HEK293 (cell line): ENCODE measurements around the gene SSU72.
A peak's percentile ranks its signal among the peaks of the same experiment; 100 is the strongest.

Experiments used
- CTCF ChIA-PET: fragments of 350-600 bp; formaldehyde crosslinking; extraction: SDS; loops from one replicate; lab custom pipeline; 2021; ENCODE audit warnings: antibody characterized with exemption; lab: Yijun Ruan, JAX
- POLR2A ChIA-PET: fragments of 300-600 bp; formaldehyde crosslinking; extraction: SDS; loops from one replicate; lab custom pipeline; 2020; ENCODE audit warnings: antibody characterized with exemption, inconsistent platforms; lab: Yijun Ruan, JAX
- H3K27ac ChIP-seq: fragments of 200-500 bp; sonication (Bioruptor generic); 2 replicates; pipeline ENCODE4 v1.5.1; 2014; ENCODE audit warnings: low read depth, low read length, control low read depth, inconsistent platforms; ENCODE audit errors: extremely low read depth
- H3K36me3 ChIP-seq, 2 experiments: fragments of 200-500 bp in 1 of 2; sonication (Bioruptor generic) in 1 of 2; 1 replicate in 1 of 2; 2 replicates in 1 of 2; pipeline ENCODE4 v1.5.1; 2014 to 2017; ENCODE audit warnings: inconsistent platforms in 2 of 2, low read length in 2 of 2; ENCODE audit not compliant: control insufficient read depth in 2 of 2, insufficient read depth in 1 of 2
- H3K4me1 ChIP-seq: fragments of 200-500 bp; sonication (Bioruptor generic); 2 replicates; pipeline ENCODE4 v1.5.1; 2014; ENCODE audit warnings: mild to moderate bottlenecking, low read length, inconsistent platforms; ENCODE audit not compliant: control insufficient read depth, insufficient read depth
- H3K4me3 ChIP-seq: 2 replicates; pipeline ENCODE4 v1.5.1; 2011; ENCODE audit warnings: low read depth, mild to moderate bottlenecking, control low read depth, low read length, moderate library complexity
- H3K9me3 ChIP-seq: fragments of 200-500 bp; sonication (Bioruptor generic); 2 replicates; pipeline ENCODE4 v1.5.1; 2014; ENCODE audit warnings: low read depth, low read length, inconsistent platforms; ENCODE audit not compliant: control insufficient read depth, insufficient read depth
- GFI1B ChIP-seq: fragments of 450-650 bp; formaldehyde crosslinking; IDR thresholded peaks from 2 replicates; pipeline ENCODE4 v1.5.1; 2016; ENCODE audit warnings: missing biosample characterization, missing genetic modification characterization
- HIC1 ChIP-seq: fragments of 450-650 bp; formaldehyde crosslinking; IDR thresholded peaks from 2 replicates; pipeline ENCODE4 v1.5.1; 2016; ENCODE audit warnings: missing biosample characterization, missing genetic modification characterization
- HOXC10 ChIP-seq: sonication (generic); formaldehyde crosslinking; IDR thresholded peaks from 2 replicates; pipeline ENCODE4 v1.8.1; 2023; ENCODE audit warnings: mild to moderate bottlenecking, missing genetic modification reagents
- KLF9 ChIP-seq: fragments of 450-650 bp; formaldehyde crosslinking; IDR thresholded peaks from 2 replicates; pipeline ENCODE4 v1.5.1; 2016; ENCODE audit warnings: missing biosample characterization, missing genetic modification characterization, low read depth
- MZF1 ChIP-seq: fragments of 450-650 bp; formaldehyde crosslinking; IDR thresholded peaks from 2 replicates; pipeline ENCODE4 v1.5.1; 2017; ENCODE audit warnings: missing biosample characterization, missing genetic modification characterization, borderline replicate concordance
- PRDM1 ChIP-seq: fragments of 450-650 bp; formaldehyde crosslinking; IDR thresholded peaks from 2 replicates; pipeline ENCODE4; 2016; ENCODE audit warnings: missing biosample characterization, missing genetic modification characterization
- SCRT1 ChIP-seq: fragments of 450-650 bp; formaldehyde crosslinking; IDR thresholded peaks from 2 replicates; pipeline ENCODE4 v1.5.1; 2016; ENCODE audit warnings: missing biosample characterization, missing genetic modification characterization, borderline replicate concordance
- SP2 ChIP-seq: fragments of 450-650 bp; formaldehyde crosslinking; IDR thresholded peaks from 2 replicates; pipeline ENCODE4 v1.5.1; 2016; ENCODE audit warnings: missing biosample characterization, missing genetic modification characterization
- ZBTB20 ChIP-seq: fragments of 450-650 bp; formaldehyde crosslinking; IDR thresholded peaks from 2 replicates; pipeline ENCODE4 v1.5.1; 2016; ENCODE audit warnings: missing biosample characterization, missing genetic modification characterization
- ZFP41 ChIP-seq: fragments of 450-650 bp; formaldehyde crosslinking; IDR thresholded peaks from 2 replicates; pipeline ENCODE4 v1.5.1; 2016; ENCODE audit warnings: missing biosample characterization, missing genetic modification characterization, borderline replicate concordance
- ZNF132 ChIP-seq: fragments of 450-650 bp; formaldehyde crosslinking; IDR thresholded peaks from 2 replicates; pipeline ENCODE4 v1.5.1; 2017; ENCODE audit warnings: missing biosample characterization, missing genetic modification characterization, borderline replicate concordance
- ZNF146 ChIP-seq: fragments of 450-650 bp; formaldehyde crosslinking; IDR thresholded peaks from 2 replicates; pipeline ENCODE4 v1.5.1; 2016; ENCODE audit warnings: missing biosample characterization, missing genetic modification characterization
- ZNF148 ChIP-seq: fragments of 450-650 bp; formaldehyde crosslinking; IDR thresholded peaks from 2 replicates; pipeline ENCODE4 v1.5.0; 2017; ENCODE audit warnings: missing biosample characterization, missing genetic modification characterization, borderline replicate concordance
- ZNF169 ChIP-seq: fragments of 450-650 bp; formaldehyde crosslinking; IDR thresholded peaks from 2 replicates; pipeline ENCODE4 v1.5.1; 2016; ENCODE audit warnings: missing biosample characterization, missing genetic modification characterization
- ZNF26 ChIP-seq: fragments of 450-650 bp; formaldehyde crosslinking; IDR thresholded peaks from 2 replicates; pipeline ENCODE4 v1.5.1; 2016; ENCODE audit warnings: missing biosample characterization, missing genetic modification characterization
- ZNF311 ChIP-seq: fragments of 450-650 bp; formaldehyde crosslinking; IDR thresholded peaks from 2 replicates; pipeline ENCODE4 v1.5.1; 2017; ENCODE audit warnings: missing biosample characterization, missing genetic modification characterization, borderline replicate concordance
- ZNF335 ChIP-seq: fragments of 450-650 bp; formaldehyde crosslinking; conservative IDR thresholded peaks from 2 replicates; pipeline ENCODE4 v1.5.1; 2016; ENCODE audit warnings: missing biosample characterization, missing genetic modification characterization
- ZNF366 ChIP-seq: fragments of 450-650 bp; formaldehyde crosslinking; conservative IDR thresholded peaks from 2 replicates; pipeline ENCODE4 v1.5.1; 2016; ENCODE audit warnings: missing biosample characterization, missing genetic modification characterization
- ZNF394 ChIP-seq: fragments of 450-650 bp; formaldehyde crosslinking; IDR thresholded peaks from 2 replicates; pipeline ENCODE4 v1.5.1; 2016; ENCODE audit warnings: missing biosample characterization, missing genetic modification characterization, mild to moderate bottlenecking, moderate library complexity, borderline replicate concordance
- ZNF560 ChIP-seq: fragments of 450-650 bp; formaldehyde crosslinking; IDR thresholded peaks from 2 replicates; pipeline ENCODE4 v1.5.1; 2017; ENCODE audit warnings: missing biosample characterization, missing genetic modification characterization, borderline replicate concordance
- ZNF623 ChIP-seq: fragments of 450-650 bp; formaldehyde crosslinking; IDR thresholded peaks from 2 replicates; pipeline ENCODE4 v1.5.1; 2016; ENCODE audit warnings: missing biosample characterization, missing genetic modification characterization
- ZNF76 ChIP-seq: fragments of 450-650 bp; formaldehyde crosslinking; IDR thresholded peaks from 2 replicates; pipeline ENCODE4; 2016; ENCODE audit warnings: low read depth, missing biosample characterization, missing genetic modification characterization, borderline replicate concordance
- ZNF768 ChIP-seq: fragments of 450-650 bp; formaldehyde crosslinking; IDR thresholded peaks from 2 replicates; pipeline ENCODE4 v1.5.1; 2018; ENCODE audit warnings: missing biosample characterization, mild to moderate bottlenecking, missing genetic modification characterization
- ZNF776 ChIP-seq: fragments of 450-650 bp; formaldehyde crosslinking; IDR thresholded peaks from 2 replicates; pipeline ENCODE4 v1.5.0; 2017; ENCODE audit warnings: missing biosample characterization, missing genetic modification characterization, borderline replicate concordance

Gene SSU72

GRCh38 chr1:1617925-1618324 is 43.3 kb upstream of the SSU72 start:
- H3K9me3 ChIP-seq = no peaks in the 10 kb centered on the region
- H3K27ac ChIP-seq = no peak overlapping the region
- no peak overlapping the region for H3K4me3 ChIP-seq
- 0 out of 2 replicates have a peak, but pooled peaks cover 3% of the 10 kb centered on the region for H3K4me1 ChIP-seq
- TF ChIP-seq ZNF560 (no peak), GFI1B (tag by site-specific recombination) (no peak), ZNF776 (tag by site-specific recombination) (no peak), SP2 (tag by site-specific recombination) (no peak), ZFP41 (tag by site-specific recombination) (no peak), PRDM1 (tag by site-specific recombination) (no peak), HOXC10 (CRISPR knock-in tag) (no peak), HIC1 (tag by site-specific recombination) (no peak), KLF9 (no peak), ZNF146 (tag by site-specific recombination) (no peak), ZNF623 (tag by site-specific recombination) (no peak), ZNF311 (no peak), ZNF335 (tag by site-specific recombination) (no peak), ZNF169 (no peak), ZBTB20 (tag by site-specific recombination) (no peak), MZF1 (tag by site-specific recombination) (no peak), ZNF366 (tag by site-specific recombination) (no peak), ZNF768 (tag by site-specific recombination) (no peak), ZNF132 (no peak)
- TF ChIP-seq, all 188 proteins: peak for 0
- ChIA-PET CTCF (no interaction called here), POLR2A (no interaction called here)
- H3K36me3 ChIP-seq = peaks cover 0 to 30% of the 10 kb centered on the region in 2 experiments; a peak in 1 of 3 replicates

GRCh38 chr1:1617516-1617915 is 42.9 kb upstream of the SSU72 start:
- H3K4me3 ChIP-seq = no peak overlapping the region
- H3K27ac ChIP-seq = no peak overlapping the region
- peaks cover 0 to 30% of the 10 kb centered on the region in 2 experiments; a peak in 1 of 3 replicates for H3K36me3 ChIP-seq
- ChIA-PET POLR2A (no interaction called here), CTCF (no interaction called here)
- H3K9me3 ChIP-seq = no peaks in the 10 kb centered on the region
- TF ChIP-seq ZNF76 (tag by site-specific recombination) = no peak
- no peak for TF ChIP-seq ZNF26 (tag by site-specific recombination)
- H3K4me1 ChIP-seq = 0 out of 2 replicates have a peak, but pooled peaks cover 3% of the 10 kb centered on the region

GRCh38 chr1:1616838-1617237 is 42.2 kb upstream of the SSU72 start:
- peaks cover 0 to 30% of the 10 kb centered on the region in 2 experiments; a peak in 1 of 3 replicates for H3K36me3 ChIP-seq
- H3K4me1 ChIP-seq = 0 out of 2 replicates have a peak, but pooled peaks cover 3% of the 10 kb centered on the region
- H3K4me3 ChIP-seq = peak overlapping the region; percentile 100
- no peak overlapping the region; the same call in 1 of the 2 replicates for H3K27ac ChIP-seq
- ChIA-PET POLR2A (interaction anchor here (2.1 kb wide), 1 partner anchor 39 kb away, joined by 6 read pairs; no protein-coding TSS in a partner anchor), CTCF (no interaction called here)
- no peaks in the 10 kb centered on the region for H3K9me3 ChIP-seq
- TF ChIP-seq SCRT1 (tag by site-specific recombination) (peak; percentile 99), ZNF148 (no peak), ZNF394 (tag by site-specific recombination) (peak; percentile 51; the same call in 1 of the 2 replicates)
